HUDEP-2 (cell line): ENCODE results near the gene EFNA4.

Experiments used
- DNase-seq, 76 experiments: peaks; one replicate each; lab custom pipeline; 2025; ENCODE audit not compliant: unreplicated experiment in 76 of 76; lab: John Stamatoyannopoulos, UW

Gene EFNA4

GRCh38 chr1:155051342-155051776 lies 12.2 kb upstream of the EFNA4 start:
- DNase-seq = no peak

GRCh38 chr1:155051777-155052398 lies 11.7 kb upstream of the EFNA4 start:
- DNase-seq = peak in 64 of 76 experiments; percentile 12 to 77 (median 47)

GRCh38 chr1:155052439-155053395 lies 10.8 kb upstream of the EFNA4 start:
- DNase-seq = peak in 30 of 76 experiments; percentile 6 to 40 (median 21)

GRCh38 chr1:155053531-155054105 lies 9.9 kb upstream of the EFNA4 start:
- no peak for DNase-seq

GRCh38 chr1:155057104-155057503 lies 6.4 kb upstream of the EFNA4 start:
- no peak for DNase-seq

GRCh38 chr1:155057788-155058211 lies 5.7 kb upstream of the EFNA4 start:
- DNase-seq = no peak

GRCh38 chr1:155060736-155061135 lies 2.8 kb upstream of the EFNA4 start:
- no peak for DNase-seq

GRCh38 chr1:155061381-155062150 lies 2.0 kb upstream of the EFNA4 start:
- DNase-seq = peak in 74 of 76 experiments; percentile 21 to 95 (median 82)

GRCh38 chr1:155062151-155062686 lies 1.3 kb upstream of the EFNA4 start:
- DNase-seq = no peak

- peak in 55 of 76 experiments; percentile 4 to 70 (median 45) for DNase-seq
Observed at GRCh38 chr1:155062702-155063411, 683 bp upstream of the EFNA4 start.

- peak in 1 of 76 experiments; percentile 9 for DNase-seq
Observed at GRCh38 chr1:155064111-155064831, 731 bp downstream of the EFNA4 start.

- no peak for DNase-seq
Observed at GRCh38 chr1:155064832-155065429, 1.4 kb downstream of the EFNA4 start.

- no peak for DNase-seq
Observed at GRCh38 chr1:155066777-155067176, 3.2 kb downstream of the EFNA4 start.

- no peak for DNase-seq
Observed at GRCh38 chr1:155068599-155068998, 5.1 kb downstream of the EFNA4 start.

- DNase-seq = peak in 16 of 76 experiments; percentile 8 to 54 (median 28)
Observed at GRCh38 chr1:155069551-155070157, 6.1 kb downstream of the EFNA4 start.

GRCh38 chr1:155070158-155070621 lies 6.7 kb downstream of the EFNA4 start:
- peak in 3 of 76 experiments; percentile 37 to 54 (median 51) for DNase-seq

GRCh38 chr1:155070721-155071569 lies 7.4 kb downstream of the EFNA4 start:
- peak in 71 of 76 experiments; percentile 31 to 86 (median 70) for DNase-seq
